ENCODE results near the gene OR52K2.

The OR52K2 gene

DNA sequence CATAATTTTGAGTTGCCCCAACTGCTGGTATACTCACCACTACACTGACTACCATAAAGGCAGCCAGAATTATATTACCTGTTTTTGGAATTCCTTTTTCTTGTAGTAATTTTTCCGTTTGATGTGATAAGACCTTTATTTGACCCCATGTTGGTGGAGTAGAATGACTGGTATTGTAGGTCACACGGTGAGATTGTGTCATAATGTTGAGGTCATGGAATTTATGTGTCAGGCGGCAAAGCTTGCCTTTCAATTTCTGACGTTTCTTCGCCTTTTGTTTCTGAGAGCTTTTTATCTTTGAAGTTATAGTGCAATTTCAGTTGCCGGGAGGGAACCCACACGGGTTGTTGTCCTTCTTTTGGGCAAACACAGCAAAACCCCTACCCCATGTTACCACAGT lies 46.4 kb downstream of the OR52K2 start:
- Mint-ChIP-seq H3K27ac (no peak overlapping the region), H3K9me3 (peaks cover 0 to 1% of the 10 kb centered on the region in 2 donors), H3K4me3 (no peak overlapping the region), H3K36me3 (no peaks in the 10 kb centered on the region), H3K4me1 (peaks cover 4 to 7% of the 10 kb centered on the region in 2 donors), H3K27me3 (peaks cover 4 to 28% of the 10 kb centered on the region in 2 donors)
- ATAC-seq (replicated peaks): no peak
- DNase-seq: no peak

DNA sequence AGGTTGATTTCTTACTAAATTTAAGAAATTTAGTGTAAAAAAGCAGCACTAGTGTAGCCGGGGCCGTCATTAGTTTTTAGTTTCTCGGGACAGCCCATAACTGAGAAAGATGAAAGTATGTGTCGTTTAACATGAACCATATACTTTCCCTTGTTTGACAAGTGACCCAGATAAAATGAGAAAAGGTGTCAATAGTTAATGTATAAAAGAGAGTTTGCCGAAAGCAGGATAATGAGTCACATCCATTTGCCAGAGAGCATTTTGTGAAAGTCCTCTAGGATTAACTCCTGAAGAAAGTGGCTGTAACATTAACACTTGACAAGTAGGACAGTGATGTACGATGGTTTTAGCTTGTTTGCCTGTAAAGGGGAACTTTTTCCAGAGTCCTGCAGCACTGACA lies 46.9 kb downstream of the OR52K2 start:
- Mint-ChIP-seq H3K36me3 (no peaks in the 10 kb centered on the region), H3K4me3 (no peak overlapping the region), H3K27ac (no peak overlapping the region), H3K4me1 (peaks cover 4 to 7% of the 10 kb centered on the region in 2 donors), H3K27me3 (peaks cover 4 to 28% of the 10 kb centered on the region in 2 donors), H3K9me3 (peaks cover 0 to 1% of the 10 kb centered on the region in 2 donors)
- no peak for ATAC-seq (replicated peaks)
- no peak for DNase-seq

DNA sequence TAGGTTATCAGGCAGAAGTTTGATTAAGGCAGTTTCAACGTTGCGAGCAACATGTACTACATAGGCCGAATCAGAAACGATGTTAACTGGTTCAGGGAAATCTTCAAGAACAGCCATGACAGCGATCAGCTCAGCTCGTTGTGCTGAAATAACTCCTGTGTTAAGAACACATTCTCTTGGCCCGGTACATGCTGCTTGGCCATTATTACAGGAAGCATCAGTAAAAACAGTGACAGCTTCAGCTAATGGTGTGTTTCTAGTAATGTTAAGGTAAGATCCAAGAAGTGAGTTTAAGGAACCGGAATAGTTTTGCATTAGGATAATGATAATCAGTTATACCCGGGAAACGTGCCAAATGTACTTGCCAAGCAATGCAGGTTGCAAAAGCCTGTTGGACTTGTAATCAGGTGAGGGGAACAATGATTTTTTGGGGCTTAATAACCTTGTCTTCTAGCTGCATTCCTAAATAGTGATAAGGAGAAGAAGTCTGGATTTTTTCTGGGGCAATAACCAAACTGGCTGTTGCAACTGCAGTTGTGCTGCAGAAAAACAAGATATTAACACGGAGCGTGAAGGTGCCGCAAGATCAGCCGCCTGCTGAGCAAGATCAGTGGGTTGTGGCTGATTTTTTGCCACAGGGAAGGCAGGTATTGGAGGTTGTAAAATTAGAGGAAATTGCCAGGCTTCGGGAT lies 47.6 kb downstream of the OR52K2 start:
- peaks cover 0 to 1% of the 10 kb centered on the region in 2 donors for H3K9me3 Mint-ChIP-seq
- H3K27me3 Mint-ChIP-seq: peaks cover 4 to 28% of the 10 kb centered on the region in 2 donors
- H3K4me3 Mint-ChIP-seq: no peak overlapping the region
- no peak for ATAC-seq (replicated peaks)
- no peak overlapping the region for H3K27ac Mint-ChIP-seq
- H3K36me3 Mint-ChIP-seq: no peaks in the 10 kb centered on the region
- H3K4me1 Mint-ChIP-seq: peaks cover 4 to 7% of the 10 kb centered on the region in 2 donors
- DNase-seq: no peak

Data from stimulated activated naive B cell treated with anti-CD40 and anti-IgM and Interleukin-4, amounts not matched to agents 10 μg/mL and 1 μg/mL and 100 μg/mL, for 72 hours (primary cell).